HG02642 (cell line): ENCODE results near the gene CMSS1.

Experiments
- ATAC-seq: cut with Tn5 transposase; IDR thresholded peaks from one replicate; pipeline ENCODE4 v1.9.1; 2021; ENCODE audit warnings: mild to moderate bottlenecking; ENCODE audit not compliant: unreplicated experiment, poor library complexity

Gene CMSS1

GRCh38 chr3:100155590-100155989 lies 337.9 kb downstream of the CMSS1 start:
- ATAC-seq: no peak

GRCh38 chr3:100157685-100158084 lies 340.0 kb downstream of the CMSS1 start:
- ATAC-seq: no peak

GRCh38 chr3:100158918-100159330 lies 341.3 kb downstream of the CMSS1 start:
- ATAC-seq: no peak

- ATAC-seq: no peak
Observed at GRCh38 chr3:100159331-100160153, 341.9 kb downstream of the CMSS1 start.

- ATAC-seq: no peak
Observed at GRCh38 chr3:100160521-100160920, 342.9 kb downstream of the CMSS1 start.

- no peak for ATAC-seq
Observed at GRCh38 chr3:100163787-100164186, 346.1 kb downstream of the CMSS1 start.

GRCh38 chr3:100164743-100165142 lies 347.1 kb downstream of the CMSS1 start:
- ATAC-seq: no peak

GRCh38 chr3:100165926-100166550 lies 348.4 kb downstream of the CMSS1 start:
- ATAC-seq: no peak

- no peak for ATAC-seq
Observed at GRCh38 chr3:100169201-100169920, 351.7 kb downstream of the CMSS1 start.

- no peak for ATAC-seq
Observed at GRCh38 chr3:100170486-100170885, 352.8 kb downstream of the CMSS1 start.

- ATAC-seq: no peak
Observed at GRCh38 chr3:100171211-100171914, 353.7 kb downstream of the CMSS1 start.

GRCh38 chr3:100173961-100174360 lies 356.3 kb downstream of the CMSS1 start:
- ATAC-seq: no peak

GRCh38 chr3:100175637-100176280 lies 358.1 kb downstream of the CMSS1 start:
- ATAC-seq: no peak

GRCh38 chr3:100179692-100180349 lies 362.2 kb downstream of the CMSS1 start:
- no peak for ATAC-seq

GRCh38 chr3:100183608-100184125 lies 366.0 kb downstream of the CMSS1 start:
- ATAC-seq: no peak

GRCh38 chr3:100184948-100185570 lies 367.4 kb downstream of the CMSS1 start:
- ATAC-seq: no peak

- no peak for ATAC-seq
Observed at GRCh38 chr3:100185847-100186246, 368.2 kb downstream of the CMSS1 start.

GRCh38 chr3:100189444-100189964 lies 371.8 kb downstream of the CMSS1 start:
- no peak for ATAC-seq

- ATAC-seq: no peak
Observed at GRCh38 chr3:100195375-100195774, 377.7 kb downstream of the CMSS1 start.
